ENCODE results near the gene ASAP2.

ASAP2 gene

GRCh38 chr2:9300214-9300613, 93.6 kb downstream of the ASAP2 start:
- no peak for DNase-seq

DNA sequence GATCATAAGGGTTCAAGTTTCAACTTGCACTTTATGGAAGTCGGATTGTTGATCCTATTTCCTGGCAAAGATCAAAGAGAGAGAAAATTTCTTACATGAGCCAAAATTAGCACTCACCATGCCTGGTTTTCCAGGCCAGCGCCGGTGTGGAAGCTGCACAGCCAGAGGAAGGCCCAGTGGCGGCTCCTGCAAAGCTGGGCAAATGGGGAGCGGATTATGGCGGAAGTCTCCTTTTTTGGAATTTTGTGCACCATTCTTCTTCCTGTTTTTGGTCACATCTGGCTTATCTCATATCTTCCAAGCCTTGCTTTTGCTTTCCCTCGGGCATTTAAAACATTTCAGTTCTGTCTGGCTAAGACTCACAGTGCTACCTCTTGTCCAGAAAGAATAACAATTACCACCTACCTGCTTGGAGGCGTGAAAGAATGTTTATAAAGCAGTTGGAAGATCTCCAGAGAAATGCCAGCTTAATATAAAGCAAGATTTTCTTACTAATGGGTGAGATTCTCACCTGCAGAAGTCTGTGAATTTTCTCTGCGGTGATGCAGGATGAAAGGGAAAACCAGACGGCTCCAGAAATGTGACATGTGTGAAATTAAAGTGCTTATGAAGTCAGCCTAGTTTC, 94.3 kb downstream of the ASAP2 start:
- no peak for DNase-seq

DNA sequence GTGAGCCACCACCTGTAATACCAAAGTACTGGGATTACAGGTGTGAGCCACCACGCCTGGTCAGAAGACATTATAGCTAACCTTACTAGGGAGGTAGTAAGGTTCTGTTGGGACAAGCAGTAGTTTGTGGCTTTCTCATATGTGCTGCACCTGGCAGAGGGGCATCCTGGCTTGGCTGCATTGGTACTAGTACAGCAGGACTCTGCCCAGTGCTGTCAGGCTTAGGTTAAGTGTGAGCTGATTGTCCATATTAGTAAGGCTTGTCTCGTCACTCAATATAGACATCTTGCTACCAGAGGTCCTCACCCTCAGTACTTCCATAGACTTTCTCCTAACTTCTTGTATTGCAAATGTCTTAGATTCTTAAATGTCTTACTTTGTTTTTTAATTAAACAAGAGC, 96.1 kb downstream of the ASAP2 start:
- DNase-seq, result no peak

- DNase-seq, result no peak
Measured at GRCh38 chr2:9303528-9304225, 97.1 kb downstream of the ASAP2 start.

DNA sequence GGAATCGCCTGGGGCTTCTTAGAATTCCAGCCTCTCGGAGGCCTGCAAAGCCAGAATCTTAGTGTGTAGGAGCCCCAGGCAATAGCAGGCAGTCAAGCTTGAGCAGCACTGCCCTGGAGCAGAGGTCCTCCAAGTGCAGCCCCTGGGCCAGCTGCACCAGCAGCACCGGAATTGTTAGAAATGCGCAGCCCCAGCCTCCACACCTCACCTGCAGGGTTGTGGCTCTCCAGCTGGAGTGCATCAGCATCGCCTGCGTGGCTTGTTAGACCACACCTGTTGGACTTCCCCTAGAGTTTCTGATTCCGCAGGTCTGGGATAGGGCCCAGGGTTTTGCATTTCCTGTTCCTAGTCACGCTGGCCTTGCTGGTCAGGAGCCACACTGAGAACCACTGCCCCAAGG, 100.3 kb downstream of the ASAP2 start:
- DNase-seq, result no peak

DNA sequence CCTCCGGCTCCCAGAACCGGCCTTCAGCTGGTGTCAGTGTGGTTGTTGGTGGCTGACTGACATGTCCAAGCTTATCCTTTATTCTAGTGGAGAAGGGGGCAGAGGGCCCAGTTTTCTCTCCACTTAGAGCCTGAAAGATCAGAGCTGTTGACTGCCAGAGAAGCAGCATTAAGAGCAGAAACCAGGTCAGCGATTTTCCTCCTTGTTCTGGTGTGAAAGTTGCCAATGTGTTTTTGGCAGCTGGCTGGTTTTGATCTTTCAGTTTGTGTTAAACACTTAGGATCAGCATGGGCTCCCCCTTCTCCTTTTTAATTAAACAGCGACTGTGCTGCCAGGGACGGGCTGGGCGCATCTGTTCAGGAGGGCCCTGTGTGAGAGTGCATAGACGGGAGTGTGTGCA, 100.9 kb downstream of the ASAP2 start:
- no peak for DNase-seq

- peak; percentile 31 for DNase-seq
Measured at GRCh38 chr2:9308186-9308955, 101.8 kb downstream of the ASAP2 start.

DNA sequence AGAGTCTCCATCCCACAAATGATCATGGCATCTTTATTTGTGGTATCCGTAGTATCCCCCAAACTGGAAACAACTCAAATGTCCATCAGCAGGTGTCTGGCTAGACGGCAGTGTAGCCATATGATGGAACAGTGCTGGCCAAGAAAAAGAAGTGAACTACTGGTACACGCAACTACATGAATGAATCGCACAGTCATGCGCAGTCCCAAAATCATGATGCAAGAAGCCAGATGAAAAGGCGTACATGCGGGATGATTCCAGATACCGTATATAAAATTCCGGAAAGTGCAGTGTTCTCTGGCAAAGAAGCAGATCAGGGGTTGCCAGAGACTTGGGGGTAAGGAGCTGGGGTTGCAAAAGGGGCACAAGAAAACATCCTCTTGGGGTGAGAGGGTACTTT, 102.5 kb downstream of the ASAP2 start:
- no peak for DNase-seq

- DNase-seq, result peak; percentile 84
Measured at GRCh38 chr2:9310377-9310776, 103.8 kb downstream of the ASAP2 start.

DNA sequence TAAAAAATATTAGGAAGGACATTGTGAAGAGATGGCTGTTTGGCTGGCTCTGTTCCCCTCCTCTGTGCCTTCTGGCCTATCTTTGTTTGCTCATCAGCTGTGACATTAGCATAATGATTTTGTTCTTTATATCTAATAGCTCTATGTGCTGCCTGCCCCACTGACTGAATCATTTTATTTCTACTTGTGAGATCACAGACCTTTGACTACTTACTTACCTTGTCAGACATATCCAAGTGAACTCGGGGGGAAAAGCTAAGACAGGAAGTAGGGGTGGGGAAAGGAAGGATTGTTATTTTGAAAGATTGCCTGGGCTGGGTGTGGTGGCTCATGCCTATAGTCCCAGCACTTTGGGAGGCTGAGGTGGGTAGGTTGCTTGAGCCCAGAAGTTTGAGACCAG, 104.2 kb downstream of the ASAP2 start:
- peak; percentile 58 for DNase-seq

DNA sequence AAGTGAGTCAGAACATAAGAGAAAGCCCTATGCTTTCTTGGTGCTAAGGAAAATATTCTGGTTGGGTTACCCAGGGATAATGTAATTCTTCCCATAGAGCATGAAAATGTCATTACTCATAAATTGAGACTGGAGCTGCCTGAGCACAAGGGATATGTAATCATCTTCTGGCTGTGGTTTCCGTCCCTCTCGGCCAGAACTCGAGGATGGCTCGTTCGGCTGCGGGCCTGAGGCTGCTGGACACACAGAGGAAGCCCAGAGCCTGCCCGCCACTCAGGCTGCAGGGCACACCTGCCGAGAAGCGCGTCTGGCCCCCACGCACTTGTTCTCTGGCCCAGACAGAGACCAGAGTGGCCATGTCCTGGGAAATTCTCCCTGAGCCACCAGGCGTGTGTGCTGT, 104.9 kb downstream of the ASAP2 start:
- peak; percentile 93 for DNase-seq

- no peak for DNase-seq
Measured at GRCh38 chr2:9312591-9312990, 106.0 kb downstream of the ASAP2 start.

DNA sequence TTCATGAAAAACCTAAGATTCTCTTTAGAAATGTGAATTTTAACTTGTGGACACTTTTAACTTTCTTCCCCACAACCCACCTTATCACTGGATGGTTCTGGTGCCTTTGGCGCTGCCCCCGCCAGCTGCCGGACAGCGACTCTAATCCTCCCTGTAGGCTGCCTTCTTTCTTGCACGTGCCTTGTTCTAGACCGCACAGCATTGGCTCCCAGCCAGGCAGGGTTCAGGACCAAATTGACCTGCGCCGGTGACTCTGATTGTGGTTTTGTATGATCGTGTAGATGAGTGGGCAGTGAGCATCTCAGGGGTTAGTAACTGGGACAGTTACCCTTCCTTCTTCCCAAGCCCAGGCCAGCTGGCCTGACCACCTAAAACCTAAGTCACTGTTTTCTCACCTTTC, 106.8 kb downstream of the ASAP2 start:
- no peak for DNase-seq

- DNase-seq, result no peak
Measured at GRCh38 chr2:9315280-9315847, 108.8 kb downstream of the ASAP2 start.

DNA sequence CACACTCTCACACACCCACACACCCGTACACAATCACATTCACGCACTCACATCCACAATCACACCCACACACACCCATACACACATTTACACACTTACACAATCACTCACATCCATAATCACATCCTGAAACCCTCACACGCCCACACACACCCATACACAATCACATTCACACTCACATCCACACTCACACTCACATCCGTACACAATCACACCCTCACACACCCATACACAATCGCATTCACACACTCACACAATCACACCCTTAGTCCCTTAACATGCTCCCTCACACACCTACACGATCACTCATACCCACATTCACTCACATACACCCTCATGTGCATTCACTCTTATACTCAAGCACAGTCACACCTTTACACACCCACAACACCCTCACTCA, 110.9 kb downstream of the ASAP2 start:
- no peak for DNase-seq

- no peak for DNase-seq
Measured at GRCh38 chr2:9318461-9319337, 112.1 kb downstream of the ASAP2 start.

- no peak for DNase-seq
Measured at GRCh38 chr2:9319338-9319715, 112.7 kb downstream of the ASAP2 start.

DNA sequence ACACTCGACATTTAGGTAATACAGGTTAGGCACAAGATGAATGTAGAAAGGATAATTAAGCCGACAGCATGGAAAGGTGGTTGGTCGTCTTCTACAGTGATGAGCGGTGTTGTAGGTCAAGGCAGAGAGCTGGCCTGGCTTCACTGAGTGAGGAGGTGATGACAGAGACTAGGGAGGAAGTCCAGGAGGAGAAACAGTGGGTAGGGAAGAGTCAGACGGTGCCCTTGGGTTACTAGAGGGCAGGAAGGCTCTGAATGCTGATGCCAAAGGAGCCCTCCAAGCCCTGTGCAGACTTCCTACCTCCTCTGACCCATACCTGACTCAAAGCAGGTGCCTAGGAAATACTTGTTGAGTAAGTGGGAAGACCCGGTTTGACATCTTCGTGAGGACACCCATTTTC, 116.0 kb downstream of the ASAP2 start:
- no peak for DNase-seq

DNA sequence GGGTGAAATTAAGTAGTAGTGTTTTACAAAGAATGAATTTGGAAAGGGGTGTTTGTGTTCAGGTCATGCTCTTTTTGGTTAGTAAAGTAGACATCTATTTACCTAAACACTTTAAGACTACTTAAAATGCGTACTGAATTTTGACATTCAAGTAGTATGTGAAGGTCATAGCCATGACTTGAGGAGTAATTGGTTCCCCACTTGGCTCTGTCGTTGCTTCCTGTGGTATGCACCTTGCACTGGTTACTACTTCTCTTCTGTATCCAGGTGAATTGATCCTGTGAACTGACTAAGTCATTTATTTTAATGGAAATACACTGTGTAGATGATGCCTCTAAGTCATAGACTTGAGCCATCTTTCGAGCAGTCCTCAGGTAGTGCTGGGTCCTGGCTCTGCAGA, 118.8 kb downstream of the ASAP2 start:
- DNase-seq, result no peak

- peak; percentile 72 for DNase-seq
Measured at GRCh38 chr2:9326975-9327374, 120.4 kb downstream of the ASAP2 start.

DNA sequence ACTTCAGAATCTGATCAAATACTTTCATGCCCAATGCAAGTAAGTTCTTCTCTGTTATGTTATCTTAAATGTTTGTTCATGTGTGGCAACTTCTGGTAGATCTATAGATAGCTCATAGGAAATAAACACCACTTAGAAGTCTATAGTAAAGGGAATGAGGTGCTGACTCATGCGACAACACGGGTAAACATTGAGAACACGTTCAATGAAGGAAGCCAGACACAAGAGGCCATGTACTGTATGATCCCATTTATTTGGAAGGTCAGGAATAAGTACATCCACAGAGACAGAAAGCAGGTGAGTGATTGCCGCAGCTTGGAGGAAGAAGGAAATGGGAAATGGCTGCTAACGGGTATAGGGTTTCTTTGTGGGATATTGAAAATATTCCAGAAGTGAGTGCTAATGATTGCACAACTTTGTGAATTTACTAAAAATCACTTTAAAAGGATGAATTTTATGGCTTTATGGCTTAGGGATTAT, 121.3 kb downstream of the ASAP2 start:
- DNase-seq, result no peak

- DNase-seq, result no peak
Measured at GRCh38 chr2:9328931-9329330, 122.3 kb downstream of the ASAP2 start.

Data from fibroblast of skin of back (primary cell).